Neural cell (in vitro differentiated cells): Measurements from ENCODE around the gene ARID1B. TPM values are rescaled to one million over a fixed set of nuclear protein-coding genes. Genes with fewer than 3 reads are reported as not detected.

ENCODE experiments used
- H2AFZ ChIP-seq: fragments of 200-600, 300-800 bp; sonication (generic), shearing (Covaris generic); 2 replicates; pipeline ENCODE4 v1.6.0; 2014; ENCODE audit warnings: low read depth, mild to moderate bottlenecking, antibody characterized with exemption, low read length, moderate library complexity
- H3F3A ChIP-seq: fragments of 200-600 bp; shearing (Covaris generic); 2 replicates; pipeline ENCODE4 v1.6.1; 2016; ENCODE audit warnings: mild to moderate bottlenecking, moderate library complexity, mixed read lengths, antibody characterized with exemption, low read length; ENCODE audit not compliant: insufficient read depth, poor library complexity, severe bottlenecking
- H3K27ac ChIP-seq: fragments of 200-600, 300-800 bp; sonication (generic), shearing (Covaris generic); 2 replicates; pipeline ENCODE4 v1.5.1; 2014; ENCODE audit warnings: mild to moderate bottlenecking, low read length, moderate library complexity
- H3K27me3 ChIP-seq: fragments of 300-800, 200-600 bp; sonication (generic), shearing (Covaris generic); 2 replicates; pipeline ENCODE4 v1.6.0; 2014; ENCODE audit warnings: mild to moderate bottlenecking, low read depth, low read length, moderate library complexity; ENCODE audit not compliant: insufficient read depth
- H3K36me3 ChIP-seq: fragments of 300-800, 200-600 bp; sonication (generic), shearing (Covaris generic); 2 replicates; pipeline ENCODE4 v1.5.1; 2014; ENCODE audit warnings: mild to moderate bottlenecking, antibody characterized with exemption, low read length, moderate library complexity; ENCODE audit not compliant: insufficient read depth
- H3K4me2 ChIP-seq: fragments of 300-800, 200-600 bp; sonication (generic), shearing (Covaris generic); 2 replicates; pipeline ENCODE4 v1.6.0; 2014; ENCODE audit warnings: mild to moderate bottlenecking, low read length
- H3K4me3 ChIP-seq: fragments of 300-800, 200-600 bp; sonication (generic), shearing (Covaris generic); 2 replicates; pipeline ENCODE4 v1.5.1; 2014; ENCODE audit warnings: mild to moderate bottlenecking, low read length, moderate library complexity
- H3K79me2 ChIP-seq: fragments of 200-600 bp; shearing (Covaris generic); replicated peaks from 2 replicates; pipeline ENCODE4 v1.6.0; 2014; ENCODE audit warnings: mild to moderate bottlenecking, low read length, moderate library complexity; ENCODE audit not compliant: insufficient read depth
- H3K9ac ChIP-seq: fragments of 300-800, 200-600 bp; sonication (generic), shearing (Covaris generic); 2 replicates; pipeline ENCODE4 v1.6.1; 2016; ENCODE audit warnings: mild to moderate bottlenecking, low read length, mixed read lengths
- H3K9me2 ChIP-seq: fragments of 200-600 bp; shearing (Covaris generic); 2 replicates; pipeline ENCODE4 v1.6.1; 2016; ENCODE audit warnings: mild to moderate bottlenecking, low read length, mixed read lengths; ENCODE audit not compliant: insufficient read depth
- H3K9me3 ChIP-seq: fragments of 200-600, 300-800 bp; sonication (generic), shearing (Covaris generic); 2 replicates; pipeline ENCODE4 v1.6.1; 2016; ENCODE audit warnings: mild to moderate bottlenecking, mixed run types, low read length, moderate library complexity, mixed read lengths
- H4K20me1 ChIP-seq: fragments of 200-600 bp; shearing (Covaris generic); 2 replicates; pipeline ENCODE4 v1.6.1; 2016; ENCODE audit warnings: mild to moderate bottlenecking, mixed run types; ENCODE audit not compliant: insufficient read depth
- EP300 ChIP-seq: fragments of 450-650 bp; conservative IDR thresholded peaks from 2 replicates; pipeline ENCODE4 v1.6.1; 2014; ENCODE audit warnings: antibody characterized with exemption, mild to moderate bottlenecking, moderate library complexity; ENCODE audit not compliant: poor library complexity, severe bottlenecking
- EZH2 ChIP-seq: fragments of 200-600, 300-800 bp; shearing (Covaris generic), sonication (generic); IDR thresholded peaks from 2 replicates; pipeline ENCODE4 v1.6.1; 2014; ENCODE audit warnings: antibody characterized with exemption, low read length, borderline replicate concordance, mild to moderate bottlenecking; ENCODE audit not compliant: insufficient read depth, poor library complexity, severe bottlenecking
- MXI1 ChIP-seq: fragments of 450-650 bp; conservative IDR thresholded peaks from 2 replicates; pipeline ENCODE4 v1.6.1; 2014; ENCODE audit warnings: antibody characterized with exemption, mild to moderate bottlenecking; ENCODE audit not compliant: poor library complexity, severe bottlenecking
- POLR2AphosphoS5 ChIP-seq: IDR thresholded peaks from 2 replicates; pipeline ENCODE4 v1.6.1; 2012
- RAD21 ChIP-seq: fragments of 450-650 bp; conservative IDR thresholded peaks from 2 replicates; pipeline ENCODE4 v1.6.1; 2014; ENCODE audit warnings: antibody characterized with exemption, mild to moderate bottlenecking, moderate library complexity
- SMC3 ChIP-seq: fragments of 450-650 bp; conservative IDR thresholded peaks from 2 replicates; pipeline ENCODE4 v1.6.1; 2014; ENCODE audit warnings: antibody characterized with exemption, mild to moderate bottlenecking, moderate library complexity; ENCODE audit not compliant: poor library complexity
- TAF1 ChIP-seq: IDR thresholded peaks from 2 replicates; pipeline ENCODE4 v1.6.1; 2012; ENCODE audit warnings: low read depth
- polyA plus RNA-seq: library from polyadenylated mRNA; depleted of rRNA; stranded (reverse); fragments of >200 nt; gene quantifications from 2 replicates; pipeline ENCODE4 v1.2.3, GENCODE V29; 2014
- TF ChIP-seq, protein P1 (sequence below): fragments of 450-650 bp; IDR thresholded peaks from 2 replicates; pipeline ENCODE4 v1.5.1; 2014; ENCODE audit warnings: antibody characterized with exemption, mild to moderate bottlenecking, moderate library complexity; ENCODE audit not compliant: poor library complexity, severe bottlenecking
- TF ChIP-seq, protein P2 (sequence below): IDR thresholded peaks from 2 replicates; pipeline ENCODE4 v1.6.1; 2012; ENCODE audit warnings: borderline replicate concordance

ARID1B gene
- polyA plus RNA-seq, 1 donor from 2014 or later, result 35.0 TPM

DNA sequence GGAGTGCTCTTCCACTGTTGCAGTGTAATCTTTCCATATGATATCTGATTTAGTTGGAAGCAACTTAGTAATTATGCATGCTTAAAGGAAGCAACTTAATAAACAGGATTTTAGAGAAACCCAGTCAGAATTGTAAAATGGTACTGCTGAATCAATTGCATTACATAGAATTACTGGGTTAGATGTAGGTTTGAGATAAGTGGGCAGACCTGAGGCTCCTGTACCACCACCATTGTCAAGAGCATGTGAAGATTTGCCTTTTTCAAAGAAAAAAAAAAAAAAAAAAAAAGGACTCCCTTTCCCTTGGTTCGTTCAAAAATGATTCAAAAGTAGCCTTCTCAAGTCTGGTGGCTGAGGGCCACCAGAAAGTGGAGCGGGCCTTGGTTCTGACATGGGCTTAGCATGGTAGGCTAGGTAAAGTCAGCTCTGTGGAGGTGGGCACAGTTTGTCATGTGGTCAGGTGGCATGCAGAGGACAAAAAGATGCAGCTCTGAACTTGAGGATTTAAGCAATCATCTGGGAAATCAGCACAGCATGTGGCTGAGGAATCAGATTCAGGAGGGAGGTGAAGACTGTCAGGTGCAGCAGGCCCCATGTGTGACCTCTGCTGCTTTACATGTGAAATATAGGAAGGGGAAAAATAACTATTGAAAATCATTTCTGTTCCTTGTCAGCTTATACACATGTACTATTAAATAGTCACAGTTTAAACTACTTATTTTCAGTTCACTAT lies 32.4 kb downstream of the ARID1B start:
- no peak overlapping the region for H3K9ac ChIP-seq

DNA sequence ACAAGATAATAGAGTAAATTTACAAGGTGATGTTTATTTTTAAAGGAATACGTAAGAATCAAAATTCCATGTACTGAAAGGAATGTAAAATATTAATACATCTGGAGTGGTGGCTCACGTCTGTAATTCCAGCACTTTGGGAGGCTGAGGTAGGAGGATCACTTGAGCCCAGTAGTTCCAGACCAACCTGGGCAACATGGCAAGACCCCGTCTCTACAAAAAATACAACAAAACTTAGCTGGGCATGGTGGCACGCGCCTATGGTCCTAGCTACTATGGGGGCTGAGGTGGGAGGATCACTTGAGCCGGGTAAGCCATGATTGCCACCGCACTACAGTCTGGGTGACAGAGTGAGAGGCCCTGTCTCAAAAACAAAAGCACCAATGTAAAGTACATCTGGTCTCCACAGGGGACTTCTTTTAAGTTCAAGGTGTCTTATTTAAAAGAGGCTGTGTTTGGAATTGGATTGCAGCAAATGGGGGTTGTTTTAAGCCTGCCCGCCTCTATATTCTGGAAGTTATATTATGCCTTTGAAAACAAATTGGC lies 36.9 kb downstream of the ARID1B start:
- Histone ChIP-seq H3K4me3 (no peak overlapping the region), H3K79me2 (peaks cover 82% of the 10 kb centered on the region), H4K20me1 (peaks cover 4% of the 10 kb centered on the region), H3K27ac (no peak overlapping the region), H3K9ac (no peak overlapping the region), H3K4me2 (no peak overlapping the region), H3K36me3 (no peaks in the 10 kb centered on the region), H2AFZ (no peak overlapping the region), H3K27me3 (no peaks in the 10 kb centered on the region), H3K9me3 (no peaks in the 10 kb centered on the region), H3K9me2 (no peaks in the 10 kb centered on the region), H3F3A (no peaks in the 10 kb centered on the region)
- TF ChIP-seq, protein P1, sequence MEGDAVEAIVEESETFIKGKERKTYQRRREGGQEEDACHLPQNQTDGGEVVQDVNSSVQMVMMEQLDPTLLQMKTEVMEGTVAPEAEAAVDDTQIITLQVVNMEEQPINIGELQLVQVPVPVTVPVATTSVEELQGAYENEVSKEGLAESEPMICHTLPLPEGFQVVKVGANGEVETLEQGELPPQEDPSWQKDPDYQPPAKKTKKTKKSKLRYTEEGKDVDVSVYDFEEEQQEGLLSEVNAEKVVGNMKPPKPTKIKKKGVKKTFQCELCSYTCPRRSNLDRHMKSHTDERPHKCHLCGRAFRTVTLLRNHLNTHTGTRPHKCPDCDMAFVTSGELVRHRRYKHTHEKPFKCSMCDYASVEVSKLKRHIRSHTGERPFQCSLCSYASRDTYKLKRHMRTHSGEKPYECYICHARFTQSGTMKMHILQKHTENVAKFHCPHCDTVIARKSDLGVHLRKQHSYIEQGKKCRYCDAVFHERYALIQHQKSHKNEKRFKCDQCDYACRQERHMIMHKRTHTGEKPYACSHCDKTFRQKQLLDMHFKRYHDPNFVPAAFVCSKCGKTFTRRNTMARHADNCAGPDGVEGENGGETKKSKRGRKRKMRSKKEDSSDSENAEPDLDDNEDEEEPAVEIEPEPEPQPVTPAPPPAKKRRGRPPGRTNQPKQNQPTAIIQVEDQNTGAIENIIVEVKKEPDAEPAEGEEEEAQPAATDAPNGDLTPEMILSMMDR, result no peak
- TF ChIP-seq, protein P2, sequence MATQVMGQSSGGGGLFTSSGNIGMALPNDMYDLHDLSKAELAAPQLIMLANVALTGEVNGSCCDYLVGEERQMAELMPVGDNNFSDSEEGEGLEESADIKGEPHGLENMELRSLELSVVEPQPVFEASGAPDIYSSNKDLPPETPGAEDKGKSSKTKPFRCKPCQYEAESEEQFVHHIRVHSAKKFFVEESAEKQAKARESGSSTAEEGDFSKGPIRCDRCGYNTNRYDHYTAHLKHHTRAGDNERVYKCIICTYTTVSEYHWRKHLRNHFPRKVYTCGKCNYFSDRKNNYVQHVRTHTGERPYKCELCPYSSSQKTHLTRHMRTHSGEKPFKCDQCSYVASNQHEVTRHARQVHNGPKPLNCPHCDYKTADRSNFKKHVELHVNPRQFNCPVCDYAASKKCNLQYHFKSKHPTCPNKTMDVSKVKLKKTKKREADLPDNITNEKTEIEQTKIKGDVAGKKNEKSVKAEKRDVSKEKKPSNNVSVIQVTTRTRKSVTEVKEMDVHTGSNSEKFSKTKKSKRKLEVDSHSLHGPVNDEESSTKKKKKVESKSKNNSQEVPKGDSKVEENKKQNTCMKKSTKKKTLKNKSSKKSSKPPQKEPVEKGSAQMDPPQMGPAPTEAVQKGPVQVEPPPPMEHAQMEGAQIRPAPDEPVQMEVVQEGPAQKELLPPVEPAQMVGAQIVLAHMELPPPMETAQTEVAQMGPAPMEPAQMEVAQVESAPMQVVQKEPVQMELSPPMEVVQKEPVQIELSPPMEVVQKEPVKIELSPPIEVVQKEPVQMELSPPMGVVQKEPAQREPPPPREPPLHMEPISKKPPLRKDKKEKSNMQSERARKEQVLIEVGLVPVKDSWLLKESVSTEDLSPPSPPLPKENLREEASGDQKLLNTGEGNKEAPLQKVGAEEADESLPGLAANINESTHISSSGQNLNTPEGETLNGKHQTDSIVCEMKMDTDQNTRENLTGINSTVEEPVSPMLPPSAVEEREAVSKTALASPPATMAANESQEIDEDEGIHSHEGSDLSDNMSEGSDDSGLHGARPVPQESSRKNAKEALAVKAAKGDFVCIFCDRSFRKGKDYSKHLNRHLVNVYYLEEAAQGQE, result no peak
- TF ChIP-seq EZH2, result no peak
- no peak for TF ChIP-seq RAD21
- TF ChIP-seq POLR2AphosphoS5, result no peak
- no peak for TF ChIP-seq EP300
- TF ChIP-seq MXI1, result no peak
- TF ChIP-seq SMC3, result no peak

More for the DNA sequence above, 32.4 kb downstream of the ARID1B start:
- H3K27me3 ChIP-seq, result no peaks in the 10 kb centered on the region
- no peaks in the 10 kb centered on the region for H3K9me3 ChIP-seq
- H3K27ac ChIP-seq, result no peak overlapping the region
- peaks cover 81% of the 10 kb centered on the region for H3K79me2 ChIP-seq
- no peak for TF ChIP-seq EP300
- TF ChIP-seq, protein P1, result no peak
- TF ChIP-seq EZH2, result no peak
- TF ChIP-seq TAF1, result no peak
- TF ChIP-seq, protein P2, result no peak
- no peak overlapping the region for H2AFZ ChIP-seq
- H3K4me3 ChIP-seq, result peak overlapping the region; percentile 16
- H3K4me2 ChIP-seq, result peak overlapping the region; percentile 12
- H3F3A ChIP-seq, result no peaks in the 10 kb centered on the region
- no peaks in the 10 kb centered on the region for H3K36me3 ChIP-seq
- peaks cover 17% of the 10 kb centered on the region for H4K20me1 ChIP-seq
- H3K9me2 ChIP-seq, result no peaks in the 10 kb centered on the region
